Hematopoietic multipotent progenitor cell (in vitro differentiated cells): Measurements from ENCODE around the gene SPACA9. TPM values are rescaled to one million over a fixed set of nuclear protein-coding genes. Genes with fewer than 3 reads are reported as not detected.

ENCODE experiments used
- DNase-seq, 3 donors: peaks; one replicate each; pipeline ENCODE4 v3.0.0-alpha.2; 2011 to 2015; ENCODE audit warnings: low read depth in 2 of 3, low spot score in 2 of 3
- total RNA-seq: library from RNA; depleted of rRNA; stranded (reverse); fragments of >200 nt; gene quantifications from one replicate; pipeline ENCODE4 v1.2.3, GENCODE V29; 2012

Gene SPACA9
- total RNA-seq, 1 donor: 10.0 TPM

DNA sequence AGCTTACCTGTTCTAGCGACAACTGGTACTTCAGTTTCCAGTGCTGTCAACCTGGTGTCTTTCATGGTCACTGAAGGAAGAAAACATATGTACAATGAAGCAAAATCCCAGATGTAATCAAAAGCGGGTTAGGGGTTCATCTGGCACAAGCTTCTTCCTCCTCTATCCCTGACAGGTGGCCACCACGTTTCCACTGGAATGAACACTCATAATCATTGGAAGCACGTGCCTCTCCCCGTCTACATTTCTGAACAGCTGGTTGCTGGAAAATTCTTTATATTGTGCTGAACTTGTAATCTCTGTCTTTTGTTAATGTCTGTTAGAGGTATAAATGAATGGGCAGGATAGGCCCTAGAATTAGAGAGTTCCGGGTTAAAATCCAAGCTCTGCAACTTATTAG, 56.3 kb downstream of the SPACA9 start:
- DNase-seq: no peak

DNA sequence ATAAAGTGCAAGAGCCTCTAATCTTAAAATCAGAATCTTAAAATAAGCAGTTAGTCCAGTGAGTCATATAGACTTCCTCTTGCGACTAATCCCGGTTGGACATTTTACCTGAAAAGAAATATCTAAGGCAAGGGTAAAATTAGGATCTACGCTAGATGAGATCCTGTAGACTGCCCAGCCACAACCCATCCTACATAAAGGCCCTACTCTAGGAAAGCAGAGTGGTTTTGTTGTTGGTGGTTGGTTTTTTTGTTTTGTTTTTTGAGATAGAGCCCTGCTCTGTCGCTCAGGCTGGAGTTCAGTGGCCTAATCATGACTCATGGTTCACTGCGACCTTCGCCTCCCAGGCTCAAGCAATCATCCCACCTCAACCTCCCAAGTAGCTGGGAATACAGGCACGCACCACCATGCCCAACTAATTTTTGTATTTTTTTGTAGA, 58.8 kb downstream of the SPACA9 start:
- no peak for DNase-seq

DNA sequence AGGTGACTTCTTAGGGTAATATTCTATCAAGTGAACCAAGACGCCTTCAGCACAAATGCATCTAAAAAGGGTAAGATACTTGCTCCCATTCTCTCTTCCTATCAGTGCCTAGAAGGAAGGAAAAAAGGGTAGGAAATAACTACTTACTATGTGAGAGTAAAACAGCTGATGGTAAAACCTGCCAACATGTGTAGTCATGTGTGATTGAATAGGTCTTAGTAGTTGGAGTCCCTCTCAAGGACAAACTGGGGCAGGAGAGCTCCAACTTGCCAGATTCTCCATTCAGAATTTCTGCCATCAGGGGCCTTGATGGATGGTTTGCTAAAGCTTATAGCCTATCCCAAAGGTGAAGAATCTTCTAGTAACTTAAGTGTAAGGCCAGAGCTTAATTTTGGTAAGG, 60.5 kb downstream of the SPACA9 start:
- no peak for DNase-seq

Other genes with a start within 250 kb of the SPACA9 start
- gene DDX31, start 208.9 kb upstream of the SPACA9 start, total RNA-seq: 7.0 TPM
- gene GTF3C4, start 208.4 kb upstream of the SPACA9 start, total RNA-seq: 9.7 TPM
- gene AK8, start 614 bp upstream of the SPACA9 start, total RNA-seq: 0.54 TPM
- 33.9 TPM for gene TSC1, start 65.7 kb downstream of the SPACA9 start, total RNA-seq
- 72.4 TPM for gene GFI1B, start 99.8 kb downstream of the SPACA9 start, total RNA-seq
- 76.2 TPM for gene GTF3C5, start 152.1 kb downstream of the SPACA9 start, total RNA-seq
- 1.3 TPM for gene CEL, start 183.1 kb downstream of the SPACA9 start, total RNA-seq
- gene RALGDS, start 242.3 kb downstream of the SPACA9 start, total RNA-seq: 139 TPM